Activated CD8-positive, alpha-beta memory T cell treated with anti-CD3 and anti-CD28 coated beads for 36 hours (primary cell): ENCODE measurements around the gene ACBD6. TPM values are rescaled to one million over a fixed set of nuclear protein-coding genes. Genes with fewer than 3 reads are reported as not detected.

ENCODE experiments used
- CTCF ChIA-PET: fragments of 350-600 bp; sonication (Branson Sonifier 250); formaldehyde crosslinking; loops from one replicate; lab custom pipeline; 2021; ENCODE audit warnings: antibody characterized with exemption; lab: Charles Lee
- POLR2A ChIA-PET: fragments of 350-600 bp; sonication (Branson Sonifier 250); formaldehyde crosslinking; loops from one replicate; lab custom pipeline; 2021; ENCODE audit warnings: antibody characterized with exemption; lab: Charles Lee
- total RNA-seq, 2 experiments: library from RNA; stranded (reverse); gene quantifications; one replicate each; pipeline ENCODE4 v1.2.3, GENCODE V29; 2021

ACBD6 gene
- total RNA-seq, 2 experiments from 2014 or later, result 47.8 to 49.2 TPM

GRCh38 chr1:180256341-180257027 lies 245.9 kb downstream of the ACBD6 start:
- POLR2A ChIA-PET, result no interaction called here
- CTCF ChIA-PET, result no interaction called here

- CTCF ChIA-PET, result interaction anchor here (0.5 kb wide), 1 partner anchor 156 kb away, joined by 3 read pairs; no protein-coding TSS in a partner anchor
- POLR2A ChIA-PET, result no interaction called here
These were observed 246.6 kb downstream of the ACBD6 start for GRCh38 chr1:180255536-180256340.

- ChIA-PET POLR2A (no interaction called here), CTCF (interaction anchor here (3.8 kb wide), 1 partner anchor 225 kb away, joined by 16 read pairs; no protein-coding TSS in a partner anchor)
These were observed 247.5 kb downstream of the ACBD6 start for GRCh38 chr1:180254854-180255253.

GRCh38 chr1:180254496-180254819 lies 247.9 kb downstream of the ACBD6 start:
- CTCF ChIA-PET, result interaction anchor here (3.8 kb wide), 1 partner anchor 226 kb away, joined by 16 read pairs; no protein-coding TSS in a partner anchor
- POLR2A ChIA-PET, result no interaction called here

- POLR2A ChIA-PET, result interaction anchor here (0.8 kb wide), 1 partner anchor 248 kb away, joined by 3 read pairs; no protein-coding TSS in a partner anchor
- CTCF ChIA-PET, result interaction anchor here (0.6 to 3.8 kb wide), 8 partner anchors 8 to 226 kb away, joined by 3 to 16 read pairs (median 4); partner anchors contain the start of gene LHX4
These were observed 248.5 kb downstream of the ACBD6 start for GRCh38 chr1:180253585-180254495.

GRCh38 chr1:180252638-180253536 lies 249.5 kb downstream of the ACBD6 start:
- ChIA-PET POLR2A (interaction anchor here (0.8 kb wide), 1 partner anchor 249 kb away, joined by 3 read pairs; no protein-coding TSS in a partner anchor), CTCF (interaction anchor here (0.6 to 3.8 kb wide), 8 partner anchors 9 to 227 kb away, joined by 3 to 16 read pairs (median 4); partner anchors contain the start of gene LHX4)

GRCh38 chr1:180251526-180252305 lies 250.7 kb downstream of the ACBD6 start:
- ChIA-PET POLR2A (no interaction called here), CTCF (interaction anchor here (1.5 to 3.8 kb wide), 3 partner anchors 10 to 229 kb away, joined by 3 to 16 read pairs (median 8); partner anchors contain the start of gene LHX4)

- POLR2A ChIA-PET, result no interaction called here
- CTCF ChIA-PET, result interaction anchor here (2.5 to 3.8 kb wide), 2 partner anchors 11 to 229 kb away, joined by 8 to 16 read pairs; no protein-coding TSS in a partner anchor
These were observed 251.4 kb downstream of the ACBD6 start for GRCh38 chr1:180250883-180251509.

- POLR2A ChIA-PET, result no interaction called here
- CTCF ChIA-PET, result no interaction called here
These were observed 251.9 kb downstream of the ACBD6 start for GRCh38 chr1:180250499-180250770.

GRCh38 chr1:180249725-180250498 lies 252.5 kb downstream of the ACBD6 start:
- POLR2A ChIA-PET, result no interaction called here

GRCh38 chr1:180248731-180249681 lies 253.4 kb downstream of the ACBD6 start:
- POLR2A ChIA-PET, result no interaction called here
- CTCF ChIA-PET, result no interaction called here

More at GRCh38 chr1:180249725-180250498, 252.5 kb downstream of the ACBD6 start:
- CTCF ChIA-PET, result no interaction called here

- POLR2A ChIA-PET, result no interaction called here
- CTCF ChIA-PET, result no interaction called here
These were observed 254.2 kb downstream of the ACBD6 start for GRCh38 chr1:180248176-180248575.

GRCh38 chr1:180247580-180247979 lies 254.8 kb downstream of the ACBD6 start:
- POLR2A ChIA-PET, result no interaction called here
- CTCF ChIA-PET, result no interaction called here

GRCh38 chr1:180247061-180247460 lies 255.3 kb downstream of the ACBD6 start:
- ChIA-PET CTCF (no interaction called here), POLR2A (no interaction called here)

- ChIA-PET CTCF (no interaction called here), POLR2A (no interaction called here)
These were observed 255.8 kb downstream of the ACBD6 start for GRCh38 chr1:180246579-180246978.
